Left lung (tissue), 10 donors: Measurements from ENCODE around the gene RALA. TPM values are rescaled to one million over a fixed set of nuclear protein-coding genes. Genes with fewer than 3 reads are reported as not detected.
"Not testable (repeated sequence)": the region's sequence is repeated elsewhere in the genome, so short reads cannot be mapped to it uniquely, and the experiment has no call there.

Experiments used
- ATAC-seq: fragments of 200-7000 bp; cut with Tn5 transposase; one replicate; pipeline ENCODE4 v1.9.1; 2020; ENCODE audit warnings: moderate library complexity
- DNase-seq, 4 donors: peaks; one replicate each; pipeline ENCODE4 v3.0.0-alpha.2; 2013 to 2020
- H3K27ac ChIP-seq, 2 donors: fragments of 200-600 bp; sonication (generic) in 1 of 2; one replicate each; pipeline versions ENCODE4 v1.5.0 to v1.8.0; 2020 to 2021
- H3K27me3 ChIP-seq, 2 donors: fragments of 200-600 bp; sonication (generic) in 1 of 2; one replicate each; pipeline versions ENCODE4 v1.5.0 to v1.8.0; 2020 to 2021
- H3K36me3 ChIP-seq, 2 donors: fragments of 200-600 bp; sonication (generic) in 1 of 2; one replicate each; pipeline versions ENCODE4 v1.5.0 to v1.8.0; 2020 to 2021
- H3K4me1 ChIP-seq, 2 donors: fragments of 200-600 bp; one replicate each; pipeline ENCODE4 v1.8.0; 2021
- H3K4me3 ChIP-seq, 2 donors: fragments of 200-600 bp; sonication (generic) in 1 of 2; one replicate each; pipeline versions ENCODE4 v1.5.0 to v1.8.0; 2020 to 2021; ENCODE audit warnings: mild to moderate bottlenecking in 1 of 2
- H3K9me3 ChIP-seq, 2 donors: fragments of 200-600 bp; sonication (generic) in 1 of 2; one replicate each; pipeline versions ENCODE4 v1.5.0 to v1.8.0; 2020 to 2021
- intact Hi-C, 2 donors: fragments of 100-400 bp; cut with DNase I; formaldehyde crosslinking; loops; one replicate each; pipeline versions ENCODE4 v1.11.2 to v1.14.2; 2022
- polyA plus RNA-seq, 6 donors: library from polyadenylated mRNA; unstranded; fragments of 120-200 nt; gene quantifications; one replicate each; pipeline ENCODE4 v1.2.1, GENCODE V29; 2013; ENCODE audit not compliant: insufficient read length in 6 of 6
- total RNA-seq, 2 donors: library from RNA; stranded (reverse); fragmentation: NEBNext Ultra II Directional; extraction: Animal tissue kit (Norgen Biotek cat#: 25700); gene quantifications; one replicate each; pipeline ENCODE4 v1.2.1, GENCODE V29; 2021
- TF ChIP-seq, protein P1 (sequence below), 2 donors: fragments of 200-600 bp; sonication (generic) in 1 of 2; IDR thresholded peaks; one replicate each; pipeline versions ENCODE4 v1.5.0 to v1.8.0; 2021; ENCODE audit warnings: antibody characterized with exemption in 2 of 2
- donor health status: DM: no; HTN: yes; CAD: no.
- donor health status: DM: no; HTN: no; CAD: no.

RALA gene
- total and polyA plus RNA-seq, 8 donors, result 45.8 to 114 (median 91.5) TPM

DNA sequence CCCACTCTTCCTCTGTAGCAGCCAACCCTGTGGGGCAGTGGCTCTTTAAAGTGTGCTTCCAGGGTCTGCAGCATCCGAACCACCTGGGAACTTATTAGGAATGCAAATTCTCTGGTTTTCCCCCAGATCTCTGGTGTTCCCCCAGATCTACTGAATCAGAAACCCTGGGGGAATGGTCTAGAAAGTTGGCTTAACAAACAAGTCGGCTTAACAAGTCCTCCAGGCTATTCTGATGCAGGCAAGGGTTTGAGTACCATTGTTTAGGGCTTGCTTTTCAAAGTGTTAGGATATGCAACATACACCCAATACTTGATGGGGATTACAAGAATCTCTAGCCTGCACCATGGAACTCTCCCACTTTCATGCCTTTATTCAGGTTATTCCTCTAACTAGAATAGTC is 126.3 kb downstream of the RALA start:
- no peak overlapping the region for H3K4me3 ChIP-seq
- no peak overlapping the region for H3K27ac ChIP-seq
- intact Hi-C loops, result loop anchor here (5.0 to 10.0 kb wide), 2 partner anchors 167 to 175 kb away; no protein-coding TSS in a partner anchor
- ATAC-seq (no peak), DNase-seq (no peak)
- H3K9me3 ChIP-seq, result no peaks in the 10 kb centered on the region
- no peaks in the 10 kb centered on the region for H3K27me3 ChIP-seq
- TF ChIP-seq, protein P1, sequence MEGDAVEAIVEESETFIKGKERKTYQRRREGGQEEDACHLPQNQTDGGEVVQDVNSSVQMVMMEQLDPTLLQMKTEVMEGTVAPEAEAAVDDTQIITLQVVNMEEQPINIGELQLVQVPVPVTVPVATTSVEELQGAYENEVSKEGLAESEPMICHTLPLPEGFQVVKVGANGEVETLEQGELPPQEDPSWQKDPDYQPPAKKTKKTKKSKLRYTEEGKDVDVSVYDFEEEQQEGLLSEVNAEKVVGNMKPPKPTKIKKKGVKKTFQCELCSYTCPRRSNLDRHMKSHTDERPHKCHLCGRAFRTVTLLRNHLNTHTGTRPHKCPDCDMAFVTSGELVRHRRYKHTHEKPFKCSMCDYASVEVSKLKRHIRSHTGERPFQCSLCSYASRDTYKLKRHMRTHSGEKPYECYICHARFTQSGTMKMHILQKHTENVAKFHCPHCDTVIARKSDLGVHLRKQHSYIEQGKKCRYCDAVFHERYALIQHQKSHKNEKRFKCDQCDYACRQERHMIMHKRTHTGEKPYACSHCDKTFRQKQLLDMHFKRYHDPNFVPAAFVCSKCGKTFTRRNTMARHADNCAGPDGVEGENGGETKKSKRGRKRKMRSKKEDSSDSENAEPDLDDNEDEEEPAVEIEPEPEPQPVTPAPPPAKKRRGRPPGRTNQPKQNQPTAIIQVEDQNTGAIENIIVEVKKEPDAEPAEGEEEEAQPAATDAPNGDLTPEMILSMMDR (IDR thresholded peaks at IDR 0.05), result no peak
- no peaks in the 10 kb centered on the region for H3K36me3 ChIP-seq
- peaks cover 3 to 11% of the 10 kb centered on the region in 2 donors for H3K4me1 ChIP-seq

DNA sequence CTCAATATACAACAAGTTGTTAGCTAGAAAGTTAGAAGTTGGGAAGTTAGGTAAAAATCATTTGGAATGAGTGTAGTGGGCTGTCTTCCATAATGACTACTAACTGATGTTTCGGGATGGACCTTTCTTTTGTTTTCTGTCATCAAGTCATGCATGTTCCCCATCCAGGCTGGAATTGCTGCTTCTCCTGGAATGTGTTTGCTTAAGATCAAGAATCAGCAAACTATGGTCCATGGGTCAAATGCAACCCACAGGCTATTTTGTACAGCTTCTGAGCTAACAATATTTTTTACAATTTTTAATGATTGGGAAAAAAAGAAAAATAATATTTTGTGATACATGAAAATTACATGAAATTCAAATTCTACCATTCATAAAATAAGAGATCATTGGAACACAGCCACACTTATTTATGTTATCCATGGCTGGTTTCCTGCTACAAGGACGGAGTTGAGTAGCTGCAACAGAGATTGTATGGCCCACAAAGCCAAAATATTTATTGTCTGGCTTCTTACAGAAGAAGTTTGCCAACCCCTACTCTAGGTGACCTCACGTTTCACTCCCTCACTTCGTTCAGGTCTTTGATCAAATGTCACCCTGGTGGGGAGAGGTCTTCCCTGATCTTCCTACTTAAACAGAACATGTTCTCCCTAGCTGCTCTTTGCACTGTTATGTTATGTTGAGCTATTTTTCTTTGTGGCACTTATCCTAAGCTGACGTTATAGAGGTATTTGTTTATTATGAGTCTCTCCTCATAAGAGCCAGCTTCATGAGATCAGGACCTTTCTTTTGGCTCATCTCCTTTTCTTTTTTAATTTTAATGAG is 127.1 kb downstream of the RALA start:
- Histone ChIP-seq H3K4me1 (peaks cover 8 to 11% of the 10 kb centered on the region in 2 donors), H3K36me3 (no peaks in the 10 kb centered on the region), H3K4me3 (no peak overlapping the region), H3K9me3 (no peaks in the 10 kb centered on the region), H3K27ac (no peak overlapping the region), H3K27me3 (no peaks in the 10 kb centered on the region)
- intact Hi-C loops, result no loop called here
- ATAC-seq (no peak), DNase-seq (no peak)
- TF ChIP-seq, protein P1 (IDR thresholded peaks at IDR 0.05), result no peak

DNA sequence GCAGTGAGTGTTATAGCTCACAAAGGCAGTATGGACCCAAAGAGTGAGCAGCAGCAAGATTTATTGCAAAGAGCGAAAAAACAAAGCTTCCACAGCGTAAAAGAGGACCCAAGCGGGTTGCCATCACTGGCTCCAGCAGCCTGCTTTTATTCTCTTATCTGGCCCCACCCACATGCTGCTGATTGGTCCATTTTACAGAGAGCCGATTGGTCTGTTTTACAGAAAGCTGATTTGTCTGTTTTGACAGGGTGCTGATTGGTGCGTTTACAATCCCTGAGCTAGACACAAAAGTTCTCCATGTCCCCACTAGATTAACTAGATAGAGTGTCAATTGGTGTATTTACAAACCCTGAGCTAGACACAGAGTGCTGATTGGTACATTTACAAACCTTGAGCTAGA is 129.9 kb downstream of the RALA start:
- H3K9me3 ChIP-seq, H3K36me3 ChIP-seq, intact Hi-C loops, H3K4me3 ChIP-seq, ATAC-seq, DNase-seq, H3K4me1 ChIP-seq, H3K27me3 ChIP-seq, H3K27ac ChIP-seq: not testable (repeated sequence)

DNA sequence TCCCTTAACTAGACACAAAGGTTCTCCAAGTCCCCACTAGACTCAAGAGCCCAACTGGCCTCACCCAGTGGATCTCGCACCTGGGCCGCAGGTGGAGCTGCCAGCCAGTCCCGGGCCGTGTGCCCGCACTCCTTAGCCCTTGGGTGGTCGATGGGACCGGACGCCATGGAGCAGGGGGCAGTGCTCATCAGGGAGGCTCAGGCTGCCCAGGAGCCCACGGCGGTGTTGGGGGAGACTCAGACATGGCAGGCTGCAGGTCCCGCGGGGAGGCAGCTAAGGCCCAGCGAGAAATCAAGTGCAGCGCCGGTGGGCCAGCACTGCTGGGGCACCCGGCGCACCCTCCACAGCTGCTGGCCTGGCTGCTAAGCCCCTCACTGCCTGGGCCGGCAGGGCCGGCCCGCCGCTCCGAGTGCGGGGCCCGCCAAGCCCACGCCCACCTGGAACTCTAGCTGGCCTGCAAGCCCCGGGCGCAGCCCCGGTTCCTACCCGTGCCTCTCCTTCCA is 130.5 kb downstream of the RALA start:
- ATAC-seq, result no peak

DNA sequence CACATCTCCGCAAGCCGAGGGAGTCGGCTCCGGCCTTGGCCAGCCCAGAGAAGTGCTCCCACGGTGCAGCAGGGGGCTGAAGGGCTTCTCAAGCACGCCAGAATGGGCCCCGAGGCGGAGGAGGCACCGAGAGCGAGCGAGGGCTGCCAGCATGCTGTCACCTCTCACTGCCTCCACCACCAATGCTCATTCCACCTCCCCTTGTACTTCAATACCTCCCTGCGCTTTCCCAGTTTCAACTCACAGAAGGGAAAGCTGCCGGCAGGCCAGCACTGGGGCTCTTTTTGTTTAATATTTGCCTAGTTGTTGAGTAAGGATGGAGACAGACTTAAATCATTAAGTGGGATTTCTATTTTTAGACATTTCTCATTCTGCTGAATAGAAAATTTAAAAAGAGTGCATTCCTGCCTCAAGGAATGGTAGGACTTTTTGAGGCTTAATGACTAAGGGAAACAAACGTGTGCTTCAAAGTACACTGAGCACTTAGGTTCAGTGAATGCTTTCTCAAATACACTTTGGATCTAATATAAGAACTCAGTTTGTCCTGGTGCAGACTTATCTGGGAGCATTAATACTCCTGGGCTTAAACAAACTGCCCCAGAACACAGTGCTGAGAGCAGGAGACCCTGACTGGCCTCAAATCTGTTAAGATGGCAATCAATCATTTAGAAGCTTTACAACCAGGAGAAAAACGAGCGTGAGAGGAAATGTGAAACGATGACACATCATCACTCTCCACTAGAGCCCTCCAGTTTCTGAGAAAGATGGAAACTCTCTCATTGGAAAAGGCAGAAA is 131.2 kb downstream of the RALA start:
- intact Hi-C loops, result no loop called here
- no peak overlapping the region for H3K4me3 ChIP-seq
- TF ChIP-seq, protein P1 (IDR thresholded peaks at IDR 0.05), result no peak

More for the DNA sequence above, 130.5 kb downstream of the RALA start:
- Histone ChIP-seq H3K36me3 (no peaks in the 10 kb centered on the region), H3K4me1 (peaks cover 6 to 8% of the 10 kb centered on the region in 2 donors), H3K27me3 (no peaks in the 10 kb centered on the region), H3K4me3 (no peak overlapping the region), H3K9me3 (no peaks in the 10 kb centered on the region), H3K27ac (peak overlapping the region in 1 of 2 donors; percentile 79)
- peak in 1 of 4 donors; percentile 69 for DNase-seq
- TF ChIP-seq, protein P1 (IDR thresholded peaks at IDR 0.05), result no peak
- intact Hi-C loops, result no loop called here

More for the DNA sequence above, 131.2 kb downstream of the RALA start:
- Histone ChIP-seq H3K27me3 (no peaks in the 10 kb centered on the region), H3K27ac (peak overlapping the region in 1 of 2 donors; percentile 79), H3K4me1 (peaks cover 6 to 8% of the 10 kb centered on the region in 2 donors), H3K9me3 (no peaks in the 10 kb centered on the region), H3K36me3 (no peaks in the 10 kb centered on the region)
- peak; percentile 33 to 79 (median 56) for DNase-seq
- peak; percentile 75 for ATAC-seq
